ENCODE measurements around the gene PAQR5.
A peak's percentile ranks its signal among the peaks of the same experiment; 100 is the strongest.

DNA sequence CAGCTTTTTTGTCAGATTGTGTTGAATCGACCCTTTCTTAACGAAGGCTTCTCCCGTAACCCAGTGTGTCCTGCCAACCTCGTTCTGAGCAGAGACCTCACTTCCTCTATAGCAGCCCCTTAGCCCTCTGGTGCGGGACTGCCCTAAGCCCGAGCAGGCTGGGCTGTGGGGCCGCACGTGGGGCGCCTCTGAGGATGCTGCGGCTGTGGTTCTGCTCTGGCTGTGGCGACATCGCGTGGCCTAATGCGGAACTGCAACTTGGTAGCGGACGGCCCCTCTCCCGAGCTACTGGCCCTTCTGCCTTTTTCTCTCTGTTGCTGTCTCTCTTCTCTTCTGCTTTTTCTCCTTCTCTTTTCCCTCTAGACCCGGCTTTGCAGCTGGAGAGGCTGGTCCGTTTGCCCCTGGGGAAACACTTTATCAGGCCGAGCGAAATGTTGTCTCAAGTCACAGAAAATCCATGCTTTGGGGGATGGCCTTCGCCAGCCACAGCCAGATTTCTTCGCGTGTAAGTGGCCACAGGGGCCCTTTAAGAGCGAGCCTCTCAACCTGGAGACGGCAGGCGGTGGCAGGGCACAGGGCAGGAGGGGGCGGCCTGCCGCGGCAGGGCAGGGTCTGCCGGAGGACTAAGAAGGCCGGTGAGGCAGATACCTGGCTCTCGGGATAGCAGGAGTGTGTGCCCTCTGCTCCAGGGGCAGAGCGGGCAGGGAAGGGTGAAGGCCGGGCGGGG is 96.0 kb downstream of the PAQR5 start:
- TF ChIP-seq, protein P1, sequence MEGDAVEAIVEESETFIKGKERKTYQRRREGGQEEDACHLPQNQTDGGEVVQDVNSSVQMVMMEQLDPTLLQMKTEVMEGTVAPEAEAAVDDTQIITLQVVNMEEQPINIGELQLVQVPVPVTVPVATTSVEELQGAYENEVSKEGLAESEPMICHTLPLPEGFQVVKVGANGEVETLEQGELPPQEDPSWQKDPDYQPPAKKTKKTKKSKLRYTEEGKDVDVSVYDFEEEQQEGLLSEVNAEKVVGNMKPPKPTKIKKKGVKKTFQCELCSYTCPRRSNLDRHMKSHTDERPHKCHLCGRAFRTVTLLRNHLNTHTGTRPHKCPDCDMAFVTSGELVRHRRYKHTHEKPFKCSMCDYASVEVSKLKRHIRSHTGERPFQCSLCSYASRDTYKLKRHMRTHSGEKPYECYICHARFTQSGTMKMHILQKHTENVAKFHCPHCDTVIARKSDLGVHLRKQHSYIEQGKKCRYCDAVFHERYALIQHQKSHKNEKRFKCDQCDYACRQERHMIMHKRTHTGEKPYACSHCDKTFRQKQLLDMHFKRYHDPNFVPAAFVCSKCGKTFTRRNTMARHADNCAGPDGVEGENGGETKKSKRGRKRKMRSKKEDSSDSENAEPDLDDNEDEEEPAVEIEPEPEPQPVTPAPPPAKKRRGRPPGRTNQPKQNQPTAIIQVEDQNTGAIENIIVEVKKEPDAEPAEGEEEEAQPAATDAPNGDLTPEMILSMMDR (IDR thresholded peaks at IDR 0.05; ENCODE audit: low read length): peak; percentile 87
- no peak for TF ChIP-seq EZH2 (IDR thresholded peaks at IDR 0.05; ENCODE audit: borderline replicate concordance, low read length)

Measured in OCI-LY1 (cell line).